Activated effector memory CD4-positive, alpha-beta T cell treated with anti-CD3 and anti-CD28 coated beads, Interleukin-2, amount 50 U/mL, for 16 hours (primary cell): ENCODE results near the gene CEP250.
"Not testable (repeated sequence)": the region's sequence is repeated elsewhere in the genome, so short reads cannot be mapped to it uniquely, and the experiment has no call there.

ENCODE experiments used
- DNase-seq: peaks from one replicate; pipeline ENCODE4 v3.0.0-alpha.2; 2020

Gene CEP250

DNA sequence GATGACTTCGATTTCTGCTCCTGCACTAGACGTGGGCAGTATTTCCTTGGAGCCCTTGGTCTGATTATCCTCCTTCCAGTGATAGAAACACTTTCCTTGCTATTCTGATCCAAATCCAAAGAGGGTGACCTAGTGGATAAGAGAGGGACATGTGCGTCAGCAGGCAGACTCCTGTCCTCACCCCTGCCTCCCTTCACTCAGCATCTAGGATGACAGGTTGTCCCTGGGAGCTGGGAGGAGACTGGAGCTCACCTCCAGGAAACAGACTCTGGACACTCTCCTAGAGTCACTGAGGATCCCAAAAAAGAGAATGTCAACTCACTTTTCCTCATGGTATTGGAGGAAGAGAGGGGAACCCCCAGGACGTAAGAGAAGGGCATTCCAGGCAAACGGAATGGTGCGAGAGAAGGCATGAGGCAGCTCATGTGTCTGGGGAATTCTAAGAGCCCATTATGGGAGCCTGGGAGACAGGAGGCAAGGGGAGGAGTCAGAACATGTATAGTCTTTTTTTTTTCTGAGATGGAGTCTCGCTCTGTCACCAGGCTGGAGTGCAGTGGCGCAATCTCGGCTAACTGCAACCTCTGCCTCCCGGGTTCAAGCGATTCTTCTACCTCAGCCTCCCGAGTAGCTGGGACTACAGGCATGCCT, 71.8 kb downstream of the CEP250 start:
- no peak for DNase-seq

- DNase-seq, result no peak
Observed at GRCh38 chr20:35529552-35529951, 74.2 kb downstream of the CEP250 start, which contains the start of gene C20orf173. Gene C20orf173, minus strand, starts transcription at chr20:35529652. Its CDS starts 279 bp downstream, at chr20:35529373.

- DNase-seq, result no peak
Observed at GRCh38 chr20:35539756-35540212, 84.4 kb downstream of the CEP250 start.

DNA sequence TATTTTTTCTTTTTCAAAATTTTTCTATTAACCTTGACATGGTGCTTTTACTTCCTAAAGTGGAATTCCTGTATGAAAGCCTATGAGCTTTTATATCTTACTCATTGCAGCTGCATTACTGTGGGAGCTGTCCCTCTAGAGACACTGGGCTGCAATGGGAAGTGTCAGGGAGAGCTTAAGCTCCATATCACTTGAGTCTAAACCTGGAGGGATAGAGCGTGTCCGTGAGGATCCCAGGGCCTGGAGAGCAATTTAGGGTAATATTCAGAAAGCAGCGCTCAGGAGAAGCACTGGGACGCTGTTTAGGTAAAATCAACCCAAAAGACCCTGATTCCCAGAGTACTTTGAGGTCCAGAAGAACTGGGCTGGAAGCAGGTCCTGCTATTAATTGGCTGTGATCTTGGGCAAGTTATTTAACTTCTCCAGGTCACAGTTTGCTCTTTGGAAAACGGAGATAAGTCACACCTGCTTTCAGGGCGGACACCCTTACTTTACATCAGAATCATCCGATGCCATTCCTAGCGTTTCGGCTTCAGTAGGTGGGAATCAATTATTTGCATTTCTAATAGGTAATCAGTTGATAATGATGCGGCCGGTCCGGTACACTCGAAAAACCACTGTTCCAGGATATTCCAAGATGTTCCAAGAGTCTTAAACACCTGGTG, 85.9 kb downstream of the CEP250 start:
- DNase-seq, result no peak

DNA sequence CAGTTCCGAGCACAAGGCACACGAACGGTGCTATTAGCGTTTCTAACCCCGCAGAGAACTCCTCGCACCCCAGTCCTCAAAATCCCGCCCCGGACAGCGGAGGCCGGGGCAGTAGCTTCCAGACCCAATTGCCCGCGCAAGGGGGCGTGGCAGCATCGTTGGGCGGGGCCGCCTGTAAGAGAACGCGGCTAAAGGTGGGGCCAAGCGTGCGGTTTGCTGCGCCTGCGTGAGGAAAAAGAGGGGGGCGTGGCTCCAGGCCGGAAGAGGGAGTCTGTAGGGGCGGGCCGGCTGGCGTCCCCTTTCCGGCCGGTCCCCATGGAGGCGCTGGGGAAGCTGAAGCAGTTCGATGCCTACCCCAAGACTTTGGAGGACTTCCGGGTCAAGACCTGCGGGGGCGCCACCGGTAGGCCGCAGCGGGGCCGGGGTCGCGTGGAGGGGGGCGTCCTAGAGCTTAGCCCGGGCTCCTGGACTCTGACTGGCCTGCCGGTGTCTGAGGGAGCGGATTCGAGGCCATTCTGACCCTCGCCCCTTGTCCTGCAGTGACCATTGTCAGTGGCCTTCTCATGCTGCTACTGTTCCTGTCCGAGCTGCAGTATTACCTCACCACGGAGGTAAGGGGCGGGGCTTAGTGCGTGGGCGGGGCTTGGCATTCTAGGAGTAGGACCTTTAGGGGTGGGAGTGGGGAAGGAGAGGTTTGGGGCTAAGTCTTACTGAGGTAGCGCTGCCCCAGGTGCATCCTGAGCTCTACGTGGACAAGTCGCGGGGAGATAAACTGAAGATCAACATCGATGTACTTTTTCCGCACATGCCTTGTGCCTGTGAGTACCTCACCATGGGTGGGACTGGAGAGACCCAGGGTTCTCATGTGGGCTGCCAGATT, 86.6 kb downstream of the CEP250 start, which contains the start of gene ERGIC3:
TSS of gene ERGIC3 (plus strand) at position 296 of the 880 bp plus-strand sequence. CDS start at position 316, 20 bp downstream.
- peak; percentile 99 for DNase-seq

DNA sequence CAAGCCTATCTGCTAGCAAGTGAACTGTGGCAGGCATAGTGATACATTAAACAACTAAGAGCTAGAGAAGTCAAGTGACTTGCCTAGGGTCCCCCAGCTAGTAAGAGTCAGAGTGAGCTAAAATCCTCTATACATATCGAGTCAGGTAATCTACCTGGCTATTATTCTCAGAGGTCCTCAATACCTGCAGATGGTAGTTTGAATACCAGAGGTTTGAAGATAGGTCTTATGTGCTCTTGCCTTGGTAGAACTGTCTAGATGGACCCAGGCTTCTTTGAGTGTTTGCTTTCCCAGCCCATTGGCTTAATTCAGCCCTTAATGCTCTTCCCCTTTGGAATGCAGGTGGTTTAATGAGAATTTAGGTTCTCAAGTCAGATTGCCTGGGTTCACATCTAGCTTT, 87.6 kb downstream of the CEP250 start:
- no peak for DNase-seq

- DNase-seq, result no peak
Observed at GRCh38 chr20:35544436-35544835, 89.0 kb downstream of the CEP250 start.

- not testable (repeated sequence) for DNase-seq
Observed at GRCh38 chr20:35544941-35545340, 89.5 kb downstream of the CEP250 start.

GRCh38 chr20:35546127-35546526, 90.7 kb downstream of the CEP250 start:
- DNase-seq, result no peak

DNA sequence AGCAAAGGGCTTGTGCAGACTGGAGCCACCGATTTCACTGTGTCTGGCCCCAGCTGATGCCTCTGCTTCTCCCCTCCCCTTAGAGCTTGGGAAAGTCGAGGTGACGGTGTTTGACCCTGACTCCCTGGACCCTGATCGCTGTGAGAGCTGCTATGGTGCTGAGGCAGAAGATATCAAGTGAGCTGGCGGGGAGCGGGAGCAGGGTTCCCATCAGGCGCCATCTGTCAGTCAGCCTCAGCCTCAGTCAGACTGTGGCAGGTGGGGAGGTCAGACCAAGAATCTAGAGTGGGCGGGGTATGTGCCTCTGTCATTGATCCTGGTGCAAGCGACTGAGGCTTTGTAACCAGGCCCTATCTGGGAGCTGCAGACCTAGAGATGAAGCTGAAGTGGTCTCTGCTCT, 91.9 kb downstream of the CEP250 start:
- no peak for DNase-seq

GRCh38 chr20:35551503-35551902, 96.1 kb downstream of the CEP250 start:
- no peak for DNase-seq

- DNase-seq, result no peak
Observed at GRCh38 chr20:35552914-35553313, 97.5 kb downstream of the CEP250 start.

DNA sequence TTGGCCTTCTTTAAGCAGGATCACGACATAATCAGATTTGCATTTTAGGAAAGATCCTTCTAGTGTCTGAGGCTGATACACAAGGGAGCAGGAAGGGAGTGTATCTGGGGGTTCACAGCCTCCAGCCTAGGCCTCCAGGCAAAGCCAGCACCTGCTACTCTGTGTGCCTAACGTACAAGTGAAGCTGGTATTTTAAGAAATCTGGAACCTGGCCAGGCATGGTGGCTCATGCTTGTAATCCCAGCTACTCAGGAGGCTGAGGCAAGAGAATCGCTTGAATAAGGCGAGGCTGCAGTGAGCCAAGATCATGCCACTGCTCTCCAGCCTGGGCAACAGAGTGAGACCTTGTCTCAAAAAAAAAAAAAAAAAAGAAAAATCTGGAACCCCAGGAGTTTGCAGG, 100.1 kb downstream of the CEP250 start:
- not testable (repeated sequence) for DNase-seq

- peak; percentile 41 for DNase-seq
Observed at GRCh38 chr20:35555951-35556645, 100.7 kb downstream of the CEP250 start.

GRCh38 chr20:35556871-35557270, 101.5 kb downstream of the CEP250 start:
- DNase-seq, result peak; percentile 50

DNA sequence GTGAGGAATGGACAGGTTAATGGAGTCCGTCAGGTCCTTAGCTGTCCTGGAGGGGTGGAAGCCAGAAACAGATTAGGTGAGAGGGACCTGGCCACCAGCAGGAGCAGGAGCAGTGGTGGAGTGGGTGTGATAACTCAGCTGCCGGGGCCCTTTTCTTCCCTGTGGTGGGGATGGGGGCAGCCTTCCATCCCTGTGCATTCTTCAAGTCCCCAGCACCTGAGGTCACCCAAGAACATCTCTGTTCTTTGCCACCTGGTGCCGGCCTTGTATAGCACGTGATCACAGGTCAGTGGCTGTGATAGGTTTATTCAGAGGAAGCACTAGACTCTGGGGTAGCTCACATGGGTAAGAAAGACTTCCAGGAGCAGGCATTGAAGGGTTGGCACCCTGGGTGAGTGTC, 103.1 kb downstream of the CEP250 start:
- no peak for DNase-seq

GRCh38 chr20:35559042-35559693, 103.8 kb downstream of the CEP250 start:
- DNase-seq, result peak; percentile 41

DNA sequence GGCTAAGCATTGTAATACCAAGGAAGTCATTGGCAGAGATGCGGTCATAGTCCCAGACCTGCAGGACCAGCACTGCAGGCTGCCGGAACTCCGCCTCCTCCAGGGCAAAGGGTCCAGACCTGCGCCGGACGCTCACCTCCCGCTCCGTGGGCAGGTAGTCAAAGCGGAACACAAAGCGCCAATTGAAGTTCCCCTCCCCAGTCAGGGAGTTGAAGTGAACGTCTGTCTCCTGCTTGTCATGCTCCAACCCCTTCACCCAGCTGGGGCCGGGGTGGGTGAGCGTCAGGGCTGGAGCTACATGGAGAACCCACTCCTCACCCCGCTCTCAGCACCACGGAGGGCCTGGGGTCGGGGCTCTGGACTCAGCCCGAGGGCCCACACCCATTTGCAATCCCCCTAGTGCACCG, 104.7 kb downstream of the CEP250 start:
- DNase-seq, result no peak

DNA sequence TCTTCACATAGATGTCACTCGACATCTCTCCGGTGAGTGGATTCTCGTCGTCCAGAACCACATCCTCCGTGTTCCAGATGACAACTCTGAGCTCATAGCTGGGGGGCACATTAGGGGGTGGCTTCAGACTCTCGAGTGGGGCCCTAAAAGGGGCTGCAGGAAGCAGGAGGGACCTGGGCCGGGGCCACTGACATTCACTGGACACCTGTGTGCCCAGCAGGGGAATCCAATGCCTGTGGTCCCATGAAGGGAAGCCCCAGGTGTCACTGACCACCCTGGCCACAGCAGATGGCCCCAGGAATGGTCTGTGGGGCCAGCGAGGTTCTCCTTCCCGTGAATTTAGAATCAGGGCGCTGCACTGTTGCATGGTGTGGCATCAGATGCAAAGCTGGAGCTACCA, 105.1 kb downstream of the CEP250 start:
- no peak for DNase-seq

- DNase-seq, result no peak
Observed at GRCh38 chr20:35561268-35561667, 105.9 kb downstream of the CEP250 start.

DNA sequence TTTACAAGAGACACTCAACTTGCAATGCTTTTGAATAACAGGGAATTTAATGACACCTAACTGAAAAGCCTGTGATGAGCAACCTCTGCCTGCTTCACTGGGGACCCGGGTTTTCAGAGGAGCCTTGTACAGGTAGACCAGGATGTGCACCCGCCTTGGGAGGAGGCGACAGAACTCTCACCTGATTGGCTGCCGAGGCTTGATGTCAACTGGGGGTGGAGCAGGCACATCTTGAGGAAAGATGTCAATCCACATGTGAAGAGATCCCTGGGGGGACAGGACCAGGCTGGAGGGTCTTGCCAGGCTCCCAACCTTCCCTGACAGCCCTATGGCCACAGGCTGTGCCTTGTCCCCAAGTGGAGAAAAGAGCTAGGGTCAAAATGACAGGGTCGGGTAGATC, 106.3 kb downstream of the CEP250 start:
- no peak for DNase-seq

DNA sequence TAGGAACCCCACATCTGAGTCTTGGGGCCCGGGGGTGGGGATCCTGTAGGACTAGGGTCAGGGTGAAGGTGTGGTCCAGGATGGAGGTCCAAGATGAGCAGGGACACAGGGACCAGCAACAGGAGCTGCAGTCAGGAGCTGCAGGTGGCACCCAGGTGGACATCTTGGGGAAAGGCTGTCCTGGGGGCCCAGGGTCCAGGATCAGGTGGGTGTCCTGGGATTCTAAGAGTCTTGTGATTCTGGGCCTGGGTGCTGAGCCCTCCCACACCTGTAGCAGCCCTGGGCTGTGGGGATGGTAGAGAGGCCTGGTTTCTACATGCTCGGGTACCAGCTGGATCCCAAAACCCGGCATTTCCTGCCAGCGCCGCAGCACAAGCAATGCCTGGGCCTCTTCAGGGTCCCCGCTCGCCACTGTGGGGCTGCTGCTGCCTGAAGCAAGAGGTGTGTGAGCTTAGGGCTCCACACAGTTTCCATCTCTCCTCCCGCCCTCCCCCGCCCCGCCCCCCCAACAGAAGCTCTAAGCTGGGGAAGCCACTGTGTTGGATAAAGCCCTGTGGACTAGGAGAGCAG, 107.2 kb downstream of the CEP250 start:
- peak; percentile 36 for DNase-seq
